GM23338 (cell line): ENCODE data around the gene ATP10A.

Experiments
- CREB1 ChIP-seq: fragments of 250-450 bp; sonication (Bioruptor Pico); IDR thresholded peaks from 2 replicates; pipeline ENCODE4 v1.5.0; 2020; ENCODE audit warnings: low read depth, mild to moderate bottlenecking, moderate library complexity
- EZH2 ChIP-seq: fragments of 200-600 bp; sonication (generic); IDR thresholded peaks from one replicate; pipeline ENCODE4 v1.8.0; 2017; ENCODE audit warnings: antibody characterized with exemption, mild to moderate bottlenecking, low read depth; ENCODE audit not compliant: unreplicated experiment
- EZH2phosphoT487 ChIP-seq: fragments of 200-600 bp; sonication (generic); IDR thresholded peaks from one replicate; pipeline ENCODE4 v1.8.1; 2018; ENCODE audit warnings: antibody characterized with exemption; ENCODE audit not compliant: unreplicated experiment
- POLR2AphosphoS5 ChIP-seq: IDR thresholded peaks from 2 replicates; pipeline ENCODE4 v1.6.1; 2016; ENCODE audit warnings: antibody characterized with exemption, low read depth
- TF ChIP-seq, protein P1 (sequence below), 2 experiments: fragments of 200-600 bp in 1 of 2; sonication (generic) in 1 of 2; conservative IDR thresholded peaks; 2 replicates each; pipeline versions ENCODE4 v1.5.1 to v1.6.1; 2016 to 2017; ENCODE audit warnings: antibody characterized with exemption in 2 of 2, low read depth in 2 of 2, mild to moderate bottlenecking in 2 of 2, moderate library complexity in 1 of 2
- TF ChIP-seq, protein P2 (sequence below): IDR thresholded peaks from one replicate; pipeline ENCODE4 v1.6.1; 2018; ENCODE audit warnings: antibody characterized with exemption; ENCODE audit not compliant: unreplicated experiment

- TF ChIP-seq EZH2phosphoT487 (no peak), POLR2AphosphoS5 (no peak), EZH2 (no peak), CREB1 (CRISPR knock-in tag) (no peak)
- TF ChIP-seq, protein P1, sequence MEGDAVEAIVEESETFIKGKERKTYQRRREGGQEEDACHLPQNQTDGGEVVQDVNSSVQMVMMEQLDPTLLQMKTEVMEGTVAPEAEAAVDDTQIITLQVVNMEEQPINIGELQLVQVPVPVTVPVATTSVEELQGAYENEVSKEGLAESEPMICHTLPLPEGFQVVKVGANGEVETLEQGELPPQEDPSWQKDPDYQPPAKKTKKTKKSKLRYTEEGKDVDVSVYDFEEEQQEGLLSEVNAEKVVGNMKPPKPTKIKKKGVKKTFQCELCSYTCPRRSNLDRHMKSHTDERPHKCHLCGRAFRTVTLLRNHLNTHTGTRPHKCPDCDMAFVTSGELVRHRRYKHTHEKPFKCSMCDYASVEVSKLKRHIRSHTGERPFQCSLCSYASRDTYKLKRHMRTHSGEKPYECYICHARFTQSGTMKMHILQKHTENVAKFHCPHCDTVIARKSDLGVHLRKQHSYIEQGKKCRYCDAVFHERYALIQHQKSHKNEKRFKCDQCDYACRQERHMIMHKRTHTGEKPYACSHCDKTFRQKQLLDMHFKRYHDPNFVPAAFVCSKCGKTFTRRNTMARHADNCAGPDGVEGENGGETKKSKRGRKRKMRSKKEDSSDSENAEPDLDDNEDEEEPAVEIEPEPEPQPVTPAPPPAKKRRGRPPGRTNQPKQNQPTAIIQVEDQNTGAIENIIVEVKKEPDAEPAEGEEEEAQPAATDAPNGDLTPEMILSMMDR (conservative IDR thresholded peaks at IDR 0.05; ENCODE audit: low read depth in 2 of 2) = no peak
- TF ChIP-seq, protein P2, sequence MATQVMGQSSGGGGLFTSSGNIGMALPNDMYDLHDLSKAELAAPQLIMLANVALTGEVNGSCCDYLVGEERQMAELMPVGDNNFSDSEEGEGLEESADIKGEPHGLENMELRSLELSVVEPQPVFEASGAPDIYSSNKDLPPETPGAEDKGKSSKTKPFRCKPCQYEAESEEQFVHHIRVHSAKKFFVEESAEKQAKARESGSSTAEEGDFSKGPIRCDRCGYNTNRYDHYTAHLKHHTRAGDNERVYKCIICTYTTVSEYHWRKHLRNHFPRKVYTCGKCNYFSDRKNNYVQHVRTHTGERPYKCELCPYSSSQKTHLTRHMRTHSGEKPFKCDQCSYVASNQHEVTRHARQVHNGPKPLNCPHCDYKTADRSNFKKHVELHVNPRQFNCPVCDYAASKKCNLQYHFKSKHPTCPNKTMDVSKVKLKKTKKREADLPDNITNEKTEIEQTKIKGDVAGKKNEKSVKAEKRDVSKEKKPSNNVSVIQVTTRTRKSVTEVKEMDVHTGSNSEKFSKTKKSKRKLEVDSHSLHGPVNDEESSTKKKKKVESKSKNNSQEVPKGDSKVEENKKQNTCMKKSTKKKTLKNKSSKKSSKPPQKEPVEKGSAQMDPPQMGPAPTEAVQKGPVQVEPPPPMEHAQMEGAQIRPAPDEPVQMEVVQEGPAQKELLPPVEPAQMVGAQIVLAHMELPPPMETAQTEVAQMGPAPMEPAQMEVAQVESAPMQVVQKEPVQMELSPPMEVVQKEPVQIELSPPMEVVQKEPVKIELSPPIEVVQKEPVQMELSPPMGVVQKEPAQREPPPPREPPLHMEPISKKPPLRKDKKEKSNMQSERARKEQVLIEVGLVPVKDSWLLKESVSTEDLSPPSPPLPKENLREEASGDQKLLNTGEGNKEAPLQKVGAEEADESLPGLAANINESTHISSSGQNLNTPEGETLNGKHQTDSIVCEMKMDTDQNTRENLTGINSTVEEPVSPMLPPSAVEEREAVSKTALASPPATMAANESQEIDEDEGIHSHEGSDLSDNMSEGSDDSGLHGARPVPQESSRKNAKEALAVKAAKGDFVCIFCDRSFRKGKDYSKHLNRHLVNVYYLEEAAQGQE = no peak
These were observed 98.0 kb downstream of the ATP10A start for GRCh38 chr15:25764980-25765735.
